Left lung (tissue), 10 donors: Measurements from ENCODE around the gene DOCK4. TPM values are rescaled to one million over a fixed set of nuclear protein-coding genes. Genes with fewer than 3 reads are reported as not detected.
A peak's percentile ranks its signal among the peaks of the same experiment; 100 is the strongest.

ENCODE experiments used
- ATAC-seq: fragments of 200-7000 bp; cut with Tn5 transposase; one replicate; pipeline ENCODE4 v1.9.1; 2020; ENCODE audit warnings: moderate library complexity
- DNase-seq, 4 donors: peaks; one replicate each; pipeline ENCODE4 v3.0.0-alpha.2; 2013 to 2020
- H3K27ac ChIP-seq, 2 donors: fragments of 200-600 bp; sonication (generic) in 1 of 2; one replicate each; pipeline versions ENCODE4 v1.5.0 to v1.8.0; 2020 to 2021
- H3K27me3 ChIP-seq, 2 donors: fragments of 200-600 bp; sonication (generic) in 1 of 2; one replicate each; pipeline versions ENCODE4 v1.5.0 to v1.8.0; 2020 to 2021
- H3K36me3 ChIP-seq, 2 donors: fragments of 200-600 bp; sonication (generic) in 1 of 2; one replicate each; pipeline versions ENCODE4 v1.5.0 to v1.8.0; 2020 to 2021
- H3K4me1 ChIP-seq, 2 donors: fragments of 200-600 bp; one replicate each; pipeline ENCODE4 v1.8.0; 2021
- H3K4me3 ChIP-seq, 2 donors: fragments of 200-600 bp; sonication (generic) in 1 of 2; one replicate each; pipeline versions ENCODE4 v1.5.0 to v1.8.0; 2020 to 2021; ENCODE audit warnings: mild to moderate bottlenecking in 1 of 2
- H3K9me3 ChIP-seq, 2 donors: fragments of 200-600 bp; sonication (generic) in 1 of 2; one replicate each; pipeline versions ENCODE4 v1.5.0 to v1.8.0; 2020 to 2021
- CTCF ChIP-seq, 2 donors: fragments of 200-600 bp; sonication (generic) in 1 of 2; IDR thresholded peaks; one replicate each; pipeline versions ENCODE4 v1.5.0 to v1.8.0; 2021; ENCODE audit warnings: antibody characterized with exemption in 2 of 2
- intact Hi-C, 2 donors: fragments of 100-400 bp; cut with DNase I; formaldehyde crosslinking; loops; one replicate each; pipeline versions ENCODE4 v1.11.2 to v1.14.2; 2022
- polyA plus RNA-seq, 6 donors: library from polyadenylated mRNA; unstranded; fragments of 120-200 nt; gene quantifications; one replicate each; pipeline ENCODE4 v1.2.1, GENCODE V29; 2013; ENCODE audit not compliant: insufficient read length in 6 of 6
- total RNA-seq, 2 donors: library from RNA; stranded (reverse); fragmentation: NEBNext Ultra II Directional; extraction: Animal tissue kit (Norgen Biotek cat#: 25700); gene quantifications; one replicate each; pipeline ENCODE4 v1.2.1, GENCODE V29; 2021
- donor health status: DM: no; HTN: yes; CAD: no.
- donor health status: DM: no; HTN: no; CAD: no.

Gene DOCK4
- total and polyA plus RNA-seq, 8 donors = 38.9 to 64.3 (median 52.5) TPM

- peak overlapping the region in 1 of 2 donors; percentile 38 for H3K27ac ChIP-seq
- ATAC-seq = no peak
- DNase-seq = no peak
- H3K36me3 ChIP-seq = no peaks in the 10 kb centered on the region
- H3K4me1 ChIP-seq = peaks cover 3 to 22% of the 10 kb centered on the region in 2 donors
- H3K9me3 ChIP-seq = no peaks in the 10 kb centered on the region
- intact Hi-C loops = no loop called here
- H3K27me3 ChIP-seq = no peaks in the 10 kb centered on the region
- no peak overlapping the region for H3K4me3 ChIP-seq
- TF ChIP-seq CTCF (IDR thresholded peaks at IDR 0.05) = no peak
Observed at GRCh38 chr7:112185005-112185834, 21.0 kb downstream of the DOCK4 start.

GRCh38 chr7:112184455-112184854 lies 21.7 kb downstream of the DOCK4 start:
- Histone ChIP-seq H3K27me3 (no peaks in the 10 kb centered on the region), H3K4me1 (peaks cover 3 to 24% of the 10 kb centered on the region in 2 donors), H3K36me3 (no peaks in the 10 kb centered on the region), H3K27ac (peak overlapping the region in 1 of 2 donors; percentile 31), H3K9me3 (no peaks in the 10 kb centered on the region), H3K4me3 (no peak overlapping the region)
- no peak for TF ChIP-seq CTCF (IDR thresholded peaks at IDR 0.05)
- ATAC-seq = no peak
- intact Hi-C loops = no loop called here
- no peak for DNase-seq

GRCh38 chr7:112183266-112183665 lies 22.9 kb downstream of the DOCK4 start:
- H3K27me3 ChIP-seq = no peaks in the 10 kb centered on the region
- ATAC-seq (no peak), DNase-seq (no peak)
- intact Hi-C loops = no loop called here
- no peak overlapping the region for H3K4me3 ChIP-seq
- H3K36me3 ChIP-seq = no peaks in the 10 kb centered on the region
- TF ChIP-seq CTCF (IDR thresholded peaks at IDR 0.05) = no peak
- no peak overlapping the region for H3K27ac ChIP-seq
- no peaks in the 10 kb centered on the region for H3K9me3 ChIP-seq
- peaks cover 3 to 26% of the 10 kb centered on the region in 2 donors for H3K4me1 ChIP-seq

GRCh38 chr7:112182749-112183148 lies 23.4 kb downstream of the DOCK4 start:
- DNase-seq = no peak

More at GRCh38 chr7:112182749-112183148, 23.4 kb downstream of the DOCK4 start:
- Histone ChIP-seq H3K4me3 (no peak overlapping the region), H3K27me3 (no peaks in the 10 kb centered on the region), H3K4me1 (peaks cover 3 to 26% of the 10 kb centered on the region in 2 donors), H3K36me3 (no peaks in the 10 kb centered on the region), H3K9me3 (no peaks in the 10 kb centered on the region), H3K27ac (no peak overlapping the region)
- ATAC-seq = no peak
- intact Hi-C loops = no loop called here
- no peak for TF ChIP-seq CTCF (IDR thresholded peaks at IDR 0.05)
